Small intestine (tissue), 7 donors: ENCODE data around the gene MAN2B2. TPM values are rescaled to one million over a fixed set of nuclear protein-coding genes. Genes with fewer than 3 reads are reported as not detected.
A peak's percentile ranks its signal among the peaks of the same experiment; 100 is the strongest.

Source experiments
- DNase-seq, 2 donors: peaks; one replicate each; pipeline versions ENCODE4 v3.0.0 to v3.0.0-alpha.2; 2013
- FAIRE-seq: peaks from 2 replicates; lab custom pipeline; 2012; peaks lifted over from hg19 to GRCh38; lab: Jason Lieb, UNC
- H3K27ac ChIP-seq, 3 donors: one replicate each; pipeline ENCODE4 v1.5.1; 2013; ENCODE audit warnings: low read length in 2 of 3, mild to moderate bottlenecking in 2 of 3, control low read depth in 1 of 3, inconsistent platforms in 1 of 3, low read depth in 1 of 3, moderate library complexity in 1 of 3
- H3K27me3 ChIP-seq, 3 donors: one replicate each; pipeline ENCODE4 v1.6.1; 2013; ENCODE audit warnings: low read length in 3 of 3, inconsistent platforms in 1 of 3; ENCODE audit not compliant: control insufficient read depth in 3 of 3, insufficient read depth in 3 of 3
- H3K36me3 ChIP-seq, 3 donors: one replicate each; pipeline ENCODE4 v1.6.1; 2013; ENCODE audit warnings: low read length in 3 of 3, inconsistent platforms in 1 of 3, low read depth in 1 of 3, mild to moderate bottlenecking in 1 of 3, moderate library complexity in 1 of 3; ENCODE audit not compliant: control insufficient read depth in 3 of 3, insufficient read depth in 2 of 3
- H3K4me1 ChIP-seq, 3 donors: one replicate each; pipeline ENCODE4 v1.6.1; 2013; ENCODE audit warnings: low read length in 2 of 3, inconsistent platforms in 1 of 3, low read depth in 1 of 3, mild to moderate bottlenecking in 1 of 3, moderate library complexity in 1 of 3; ENCODE audit not compliant: control insufficient read depth in 3 of 3, insufficient read depth in 2 of 3
- H3K4me3 ChIP-seq, 3 donors: one replicate each; pipeline ENCODE4 v1.5.1; 2013; ENCODE audit warnings: low read length in 3 of 3, control low read depth in 1 of 3, inconsistent platforms in 1 of 3, low read depth in 1 of 3, mild to moderate bottlenecking in 1 of 3, moderate library complexity in 1 of 3
- H3K9me3 ChIP-seq, 2 donors: one replicate each; pipeline ENCODE4 v1.6.1; 2013; ENCODE audit warnings: low read depth in 1 of 2, low read length in 1 of 2; ENCODE audit not compliant: control insufficient read depth in 2 of 2, insufficient read depth in 1 of 2
- WGBS, 3 donors: extraction: QIAGEN DNeasy Blood & Tissue Kit; methylation state at CpG; one replicate each; pipeline ENCODE4 v1.1.7; 2013; 5-methylcytosine and 5-hydroxymethylcytosine counted together
- polyA plus RNA-seq, 4 donors: library from polyadenylated mRNA; stranded (reverse) in 3 of 4; unstranded in 1 of 4; fragments of 200-250 nt in 3 of 4; fragments of 120-200 nt in 1 of 4; gene quantifications; one replicate each; pipeline versions ENCODE4 v1.2.1 to v1.2.3, GENCODE V29; 2013
- donor health status: healthy with polysubstance abuse.
- donor health status: control.
- donor health status: control.
- donor health status: Bipolar disorder and iron deficiency.
- donor health status: healthy.

The MAN2B2 gene
- polyA plus RNA-seq, 4 donors = 4.1 to 22.4 (median 8.8) TPM

DNA sequence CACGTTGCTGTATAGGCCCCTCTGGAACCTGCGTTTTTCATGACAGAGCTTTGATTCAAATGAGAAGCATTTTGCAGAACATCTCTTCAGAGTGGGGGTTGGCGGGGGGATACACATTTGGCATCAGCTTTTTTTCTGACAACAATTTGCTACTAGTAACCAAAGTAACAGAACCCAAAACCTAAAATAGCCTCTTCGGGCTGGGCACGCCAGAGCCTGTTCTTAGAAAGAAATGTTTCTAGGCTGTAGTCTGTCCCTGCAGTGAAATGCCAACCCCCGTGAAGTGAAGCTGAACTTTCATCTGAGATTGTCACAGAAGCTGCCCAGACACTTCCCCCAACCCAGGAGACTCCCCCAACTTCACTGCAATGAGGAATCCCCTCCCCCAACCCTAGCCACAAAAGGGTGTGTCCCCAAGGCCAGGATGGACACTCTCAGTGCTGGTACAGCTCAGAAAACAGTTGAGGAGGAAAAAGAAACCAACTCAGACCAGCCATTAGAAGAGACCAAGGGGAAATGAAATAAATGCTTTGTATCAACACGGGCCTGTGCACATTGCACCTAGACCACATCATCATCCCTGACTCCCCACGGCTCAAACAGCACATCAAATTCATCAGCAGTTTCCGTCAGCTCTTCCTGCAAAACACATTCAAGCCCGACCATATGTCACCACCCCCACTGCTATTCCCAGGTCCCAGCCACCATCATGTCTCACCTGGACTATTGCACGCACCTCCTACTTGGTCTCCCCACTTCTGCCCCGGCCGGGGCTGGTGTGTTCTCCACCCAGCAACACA, 8.4 kb upstream of the MAN2B2 start:
- FAIRE-seq = no peak
- peaks cover 0 to 9% of the 10 kb centered on the region in 2 donors for H3K9me3 ChIP-seq
- no peak overlapping the region for H3K4me3 ChIP-seq
- peaks cover 0 to 5% (median 0%) of the 10 kb centered on the region in 3 donors for H3K4me1 ChIP-seq
- no peak overlapping the region for H3K27ac ChIP-seq
- no peak for DNase-seq
- no peaks in the 10 kb centered on the region for H3K36me3 ChIP-seq
- 57 to 74% (median 58%) methylated on average over 13 of the region's 13 CpGs for WGBS, 3 donors
- H3K27me3 ChIP-seq = peaks cover 0 to 54% (median 22%) of the 10 kb centered on the region in 3 donors

DNA sequence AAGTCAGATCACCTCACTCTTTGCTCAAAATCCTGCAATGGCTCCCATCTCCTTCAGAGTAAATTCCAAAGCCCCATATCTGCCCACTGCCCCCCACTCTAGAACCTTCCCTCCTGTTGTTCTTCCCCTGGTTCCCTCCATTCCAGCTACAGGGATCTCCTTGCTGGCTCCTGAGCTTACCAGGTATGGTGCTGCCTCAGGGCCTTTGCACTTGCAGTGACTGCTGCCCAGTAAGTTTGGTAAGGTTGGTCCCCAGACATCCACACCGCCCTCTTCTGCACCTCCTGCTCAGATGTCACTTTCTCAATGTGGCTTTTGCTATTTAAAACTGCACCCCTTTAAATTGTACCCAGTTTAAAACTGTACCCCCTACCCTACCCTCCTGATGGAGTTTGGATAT, 7.8 kb upstream of the MAN2B2 start:
- Histone ChIP-seq H3K36me3 (no peaks in the 10 kb centered on the region), H3K4me3 (no peak overlapping the region), H3K27me3 (peaks cover 0 to 51% (median 17%) of the 10 kb centered on the region in 3 donors), H3K4me1 (peaks cover 0 to 5% (median 0%) of the 10 kb centered on the region in 3 donors), H3K27ac (no peak overlapping the region), H3K9me3 (peaks cover 0 to 11% of the 10 kb centered on the region in 2 donors)
- DNase-seq = no peak
- no peak for FAIRE-seq
- WGBS, 3 donors = 89 to 94% (median 92%) methylated on average over 1 of the region's 1 CpG

DNA sequence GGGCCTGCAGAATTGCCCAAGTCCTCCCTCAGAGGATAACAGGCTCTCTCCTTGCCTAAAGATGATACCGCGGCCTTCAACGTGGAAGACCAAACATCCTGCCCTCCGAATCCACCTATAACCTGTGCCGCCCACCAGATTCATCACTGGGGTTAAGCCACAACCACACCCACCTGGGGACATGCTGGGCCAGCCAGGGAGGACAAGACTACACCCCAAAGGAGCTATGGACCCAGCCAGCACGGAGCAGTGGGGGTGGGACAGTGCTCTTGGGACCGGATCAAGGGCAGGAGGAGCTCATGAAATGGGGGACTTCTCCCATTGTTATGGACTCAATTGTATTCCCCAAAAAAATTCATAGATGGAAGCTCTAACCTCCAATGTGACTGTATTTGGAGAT, 6.8 kb upstream of the MAN2B2 start:
- no peak overlapping the region for H3K27ac ChIP-seq
- H3K4me1 ChIP-seq = peaks cover 0 to 5% (median 0%) of the 10 kb centered on the region in 3 donors
- DNase-seq = no peak
- FAIRE-seq = no peak
- no peak overlapping the region for H3K4me3 ChIP-seq
- no peaks in the 10 kb centered on the region for H3K36me3 ChIP-seq
- peaks cover 0 to 43% (median 14%) of the 10 kb centered on the region in 3 donors for H3K27me3 ChIP-seq
- WGBS, 3 donors = 85 to 90% (median 87%) methylated on average over 7 of the region's 7 CpGs
- H3K9me3 ChIP-seq = peaks cover 0 to 11% of the 10 kb centered on the region in 2 donors

DNA sequence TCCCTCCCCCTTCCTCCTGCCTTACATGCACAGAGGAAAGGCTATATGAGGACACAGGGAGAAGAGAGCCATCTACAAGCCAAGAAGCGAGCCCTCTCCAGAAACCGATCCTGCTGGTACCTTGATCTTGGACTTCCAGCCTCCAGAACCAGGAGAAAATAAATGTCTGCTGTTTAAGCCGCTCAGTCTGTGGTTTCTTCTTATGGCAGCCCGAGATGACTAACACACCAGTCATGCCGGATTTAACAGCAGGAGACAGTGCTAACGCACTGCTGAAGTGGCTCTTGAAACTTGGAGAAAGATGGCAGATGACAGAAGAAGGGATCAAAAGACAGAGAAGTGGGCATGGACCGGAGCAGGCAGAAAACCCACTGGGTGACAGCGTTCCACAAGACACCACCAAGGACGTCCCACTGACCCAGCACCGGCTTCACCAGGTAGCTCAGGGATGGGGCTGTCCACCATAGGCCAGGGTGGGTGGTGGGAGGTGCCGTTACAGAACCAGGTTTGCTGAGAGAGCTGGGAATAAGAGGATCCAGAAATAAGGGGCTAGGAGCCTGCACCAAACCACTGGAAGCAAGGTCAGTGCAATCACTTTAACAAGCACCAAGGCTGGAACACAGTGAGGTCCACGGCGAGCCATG, 6.2 kb upstream of the MAN2B2 start:
- no peak overlapping the region for H3K27ac ChIP-seq
- H3K36me3 ChIP-seq = no peaks in the 10 kb centered on the region
- peaks cover 0 to 48% (median 14%) of the 10 kb centered on the region in 3 donors for H3K27me3 ChIP-seq
- no peak overlapping the region for H3K4me3 ChIP-seq
- WGBS, 3 donors = 73 to 80% (median 74%) methylated on average over 13 of the region's 13 CpGs
- FAIRE-seq = no peak
- H3K9me3 ChIP-seq = peaks cover 0 to 11% of the 10 kb centered on the region in 2 donors
- peaks cover 0 to 5% (median 0%) of the 10 kb centered on the region in 3 donors for H3K4me1 ChIP-seq
- DNase-seq = no peak

DNA sequence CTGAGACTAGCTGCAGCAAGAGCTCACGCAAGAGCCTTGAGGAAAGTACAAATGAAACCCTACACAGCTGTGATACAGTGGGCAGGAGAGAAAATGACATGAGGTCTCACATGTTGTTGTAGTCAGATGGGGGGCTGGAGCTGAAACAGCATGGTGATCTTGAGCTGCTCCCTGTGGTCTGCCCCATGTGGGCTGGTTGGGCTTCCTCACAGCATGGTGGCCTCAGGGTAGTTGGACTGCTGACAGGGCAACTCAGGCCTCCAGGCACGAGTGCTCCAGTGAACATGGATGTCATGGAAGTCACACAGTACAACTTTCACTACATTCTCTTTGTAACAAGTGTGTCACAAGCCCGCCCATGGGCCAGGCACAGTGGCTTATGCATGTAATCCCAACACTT, 3.4 kb upstream of the MAN2B2 start:
- Histone ChIP-seq H3K27me3 (peaks cover 0 to 29% (median 0%) of the 10 kb centered on the region in 3 donors), H3K4me3 (no peak overlapping the region), H3K36me3 (no peaks in the 10 kb centered on the region), H3K4me1 (peaks cover 0 to 8% (median 0%) of the 10 kb centered on the region in 3 donors), H3K27ac (no peak overlapping the region), H3K9me3 (peaks cover 0 to 3% of the 10 kb centered on the region in 2 donors)
- FAIRE-seq (no peak), DNase-seq (no peak)
- 82 to 85% (median 82%) methylated on average over 3 of the region's 3 CpGs for WGBS, 3 donors

DNA sequence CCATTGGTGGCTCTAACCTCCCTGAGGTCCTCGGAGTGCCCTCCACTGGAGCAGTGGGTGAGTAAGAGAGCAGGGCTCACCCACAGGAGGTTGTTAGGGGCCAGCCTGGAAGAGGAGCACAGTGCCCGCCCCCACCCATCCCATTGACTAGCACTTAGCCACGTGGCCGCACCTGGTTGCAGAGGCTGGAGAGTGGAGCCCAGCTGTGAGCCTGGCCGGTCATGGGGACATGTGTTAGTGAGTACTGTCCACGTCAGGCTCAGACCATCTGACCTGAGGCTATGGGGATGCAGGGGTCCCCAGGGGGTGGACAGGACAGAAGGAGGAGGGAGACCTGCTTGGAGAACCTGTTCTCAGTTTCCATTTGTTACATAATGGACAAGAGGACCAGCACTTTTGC, 1.4 kb upstream of the MAN2B2 start:
- peaks cover 3 to 12% (median 3%) of the 10 kb centered on the region in 3 donors for H3K36me3 ChIP-seq
- H3K4me3 ChIP-seq = no peak overlapping the region
- peaks cover 0 to 8% (median 0%) of the 10 kb centered on the region in 3 donors for H3K4me1 ChIP-seq
- FAIRE-seq (no peak), DNase-seq (no peak)
- peaks cover 0 to 29% (median 0%) of the 10 kb centered on the region in 3 donors for H3K27me3 ChIP-seq
- WGBS, 3 donors = 54 to 64% (median 56%) methylated on average over 6 of the region's 6 CpGs
- no peak overlapping the region for H3K27ac ChIP-seq
- peaks cover 0 to 3% of the 10 kb centered on the region in 2 donors for H3K9me3 ChIP-seq

DNA sequence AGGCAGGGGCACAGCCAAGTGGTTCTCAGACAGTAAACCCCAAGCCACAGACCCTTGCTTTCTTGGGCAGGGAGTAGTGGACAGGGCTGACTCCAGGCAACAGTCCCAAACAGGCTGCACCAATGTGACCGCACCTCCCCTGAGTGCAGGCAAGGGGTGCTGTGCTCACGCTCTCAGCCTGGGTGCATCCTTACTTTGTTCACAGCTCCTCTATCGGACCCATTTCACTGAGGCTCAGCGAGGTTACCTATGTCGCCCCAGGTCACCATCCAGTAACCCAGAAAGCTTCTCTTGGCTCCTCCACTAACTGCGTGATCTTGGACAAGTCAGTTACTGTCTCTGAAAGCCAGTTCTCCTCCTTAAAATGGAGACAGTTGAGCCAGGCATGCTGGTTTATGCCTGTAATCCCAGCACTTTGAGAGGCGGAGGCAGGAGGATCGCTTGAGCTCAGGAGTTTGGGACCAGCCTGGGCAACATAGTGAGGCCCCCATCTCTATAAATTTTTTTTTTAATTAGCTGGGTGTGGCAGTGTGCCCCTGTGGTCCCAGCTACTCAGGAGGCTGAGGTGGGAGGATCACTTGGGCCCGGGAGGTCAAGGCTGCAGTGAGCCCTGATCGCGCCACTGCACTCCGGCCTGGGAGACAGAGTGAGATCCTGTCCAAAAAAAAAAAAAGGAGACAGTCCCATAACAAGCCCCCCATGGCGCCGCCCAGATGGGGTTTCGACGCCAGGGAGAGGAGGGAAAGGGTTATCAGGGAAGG, 823 bp upstream of the MAN2B2 start:
- Histone ChIP-seq H3K27me3 (peaks cover 0 to 24% (median 0%) of the 10 kb centered on the region in 3 donors), H3K36me3 (peaks cover 3 to 12% (median 3%) of the 10 kb centered on the region in 3 donors), H3K4me3 (peak overlapping the region in 2 of 3 donors; percentile 53 to 63), H3K9me3 (peaks cover 0 to 3% of the 10 kb centered on the region in 2 donors), H3K4me1 (peaks cover 0 to 8% (median 0%) of the 10 kb centered on the region in 3 donors), H3K27ac (no peak overlapping the region)
- 40 to 52% (median 40%) methylated on average over 16 of the region's 16 CpGs for WGBS, 3 donors
- FAIRE-seq (no peak), DNase-seq (no peak)
